GM21381 (cell line): Measurements from ENCODE around the gene PLPP2.

Experiments
- ATAC-seq: cut with Tn5 transposase; IDR thresholded peaks from one replicate; pipeline ENCODE4 v1.9.1; 2021; ENCODE audit warnings: mild to moderate bottlenecking, moderate library complexity; ENCODE audit not compliant: unreplicated experiment

The PLPP2 gene

DNA sequence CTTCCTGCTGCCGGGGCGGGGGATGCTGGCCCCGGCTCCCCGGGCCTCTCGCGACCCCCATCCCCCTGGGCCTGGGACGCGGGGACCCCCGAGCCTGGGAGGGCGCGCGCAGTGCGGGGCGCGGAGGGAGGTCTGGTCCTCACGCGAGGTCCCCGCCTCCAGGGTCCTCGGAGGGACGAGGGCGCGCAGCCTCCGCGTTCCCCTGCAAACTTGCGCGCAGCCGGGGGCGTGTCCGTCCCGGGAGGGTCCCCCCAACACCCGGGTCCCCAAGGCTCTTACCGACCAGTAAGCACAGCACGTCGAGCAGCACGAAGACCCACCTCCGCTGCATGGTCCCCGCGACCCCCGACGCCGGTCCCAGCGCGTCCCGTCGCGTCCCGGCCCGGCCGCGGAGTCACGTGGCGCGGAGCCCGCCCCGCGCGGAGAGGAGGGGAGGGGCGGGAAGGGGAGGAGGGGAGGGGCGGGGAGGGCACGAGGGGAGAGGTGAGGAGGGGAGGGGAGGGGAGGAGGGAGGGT, at the start of gene PLPP2:
PLPP2 (minus strand) TSS at position 398 of the 516 bp plus-strand sequence; CDS start at position 331, 67 bp downstream.
- ATAC-seq: no peak

DNA sequence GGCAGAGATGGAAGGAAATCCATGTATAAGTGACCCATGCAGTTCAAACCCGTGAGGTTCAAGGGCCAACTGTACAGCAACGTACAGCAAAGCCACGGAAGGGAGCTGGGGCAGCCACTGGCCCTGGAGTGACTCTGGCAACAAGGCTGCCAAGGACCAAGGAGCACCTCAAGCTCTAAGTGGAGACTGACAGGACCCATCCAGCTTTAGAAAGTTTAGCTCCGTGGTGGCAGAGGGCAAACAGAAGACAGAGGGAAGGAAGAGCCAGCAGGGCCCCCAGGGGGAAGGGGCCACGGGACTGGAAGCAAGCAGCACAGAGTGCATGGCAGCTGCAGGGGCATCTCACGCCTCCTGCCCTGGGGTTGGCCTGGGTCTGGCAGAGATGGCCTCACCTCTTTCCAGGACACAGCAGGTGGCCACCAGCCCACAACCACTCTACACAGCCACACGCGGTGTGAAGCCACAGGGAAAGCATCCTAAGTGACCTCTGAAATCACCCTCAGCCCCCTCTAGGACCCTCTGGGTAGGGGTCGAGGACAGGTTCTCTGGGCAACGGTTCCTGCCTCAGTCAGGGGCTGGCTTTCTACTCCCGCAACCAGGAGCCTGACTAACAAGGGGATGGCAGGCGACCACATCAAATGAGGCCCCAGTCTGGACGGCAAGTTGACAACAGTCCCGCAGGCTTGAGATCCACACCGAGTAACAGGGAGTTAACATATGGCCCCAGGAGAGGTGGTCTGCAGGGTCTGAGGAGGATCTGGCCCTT, 49.6 kb upstream of the PLPP2 start:
- ATAC-seq: no peak

DNA sequence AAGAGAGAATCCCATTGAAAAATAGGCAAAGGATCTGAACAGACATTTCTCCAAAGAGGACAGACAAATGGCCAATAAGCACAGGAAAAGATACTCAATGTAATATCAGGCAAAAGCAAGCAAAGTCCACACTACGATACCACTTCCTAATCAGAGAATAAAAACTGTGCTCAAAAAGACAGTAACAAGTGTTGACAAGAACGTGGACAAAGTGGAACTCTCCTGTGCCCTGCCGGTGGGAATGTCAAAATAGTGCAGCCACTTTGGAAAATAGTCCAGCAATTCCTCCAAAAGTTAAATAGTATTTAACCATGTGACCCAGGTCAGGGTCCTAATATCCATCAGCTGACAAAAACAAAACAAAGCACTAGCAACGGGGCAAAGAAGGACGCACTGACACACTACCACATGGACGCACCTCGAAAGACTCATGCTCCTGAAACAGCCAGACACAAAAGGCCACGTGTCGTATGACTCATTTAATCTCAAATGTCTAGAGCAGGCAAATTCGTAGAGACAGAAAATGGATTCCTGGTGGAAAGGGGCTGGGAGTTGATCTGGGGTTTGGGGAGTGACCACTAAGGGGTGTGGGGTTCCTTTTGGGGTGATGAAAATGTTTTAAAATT, 48.2 kb upstream of the PLPP2 start:
- ATAC-seq: no peak

DNA sequence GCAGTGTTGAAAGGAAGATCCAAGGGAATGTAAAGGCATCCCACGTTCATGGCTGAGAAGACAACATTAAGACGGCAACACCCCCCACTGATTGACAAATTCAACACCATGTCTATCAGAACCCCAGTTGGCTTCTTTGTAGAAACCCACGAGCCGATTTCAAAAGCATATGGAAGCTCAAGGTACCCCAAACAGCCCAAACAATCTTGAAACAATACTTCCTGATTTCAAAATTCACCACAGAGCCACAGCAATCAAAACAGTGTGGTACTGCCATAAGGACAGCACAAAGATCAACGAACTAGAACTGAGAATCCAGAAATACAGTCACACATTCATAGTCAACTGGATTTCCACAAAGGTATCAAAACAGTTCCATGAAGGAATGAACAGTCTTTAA, 47.2 kb upstream of the PLPP2 start:
- no peak for ATAC-seq

DNA sequence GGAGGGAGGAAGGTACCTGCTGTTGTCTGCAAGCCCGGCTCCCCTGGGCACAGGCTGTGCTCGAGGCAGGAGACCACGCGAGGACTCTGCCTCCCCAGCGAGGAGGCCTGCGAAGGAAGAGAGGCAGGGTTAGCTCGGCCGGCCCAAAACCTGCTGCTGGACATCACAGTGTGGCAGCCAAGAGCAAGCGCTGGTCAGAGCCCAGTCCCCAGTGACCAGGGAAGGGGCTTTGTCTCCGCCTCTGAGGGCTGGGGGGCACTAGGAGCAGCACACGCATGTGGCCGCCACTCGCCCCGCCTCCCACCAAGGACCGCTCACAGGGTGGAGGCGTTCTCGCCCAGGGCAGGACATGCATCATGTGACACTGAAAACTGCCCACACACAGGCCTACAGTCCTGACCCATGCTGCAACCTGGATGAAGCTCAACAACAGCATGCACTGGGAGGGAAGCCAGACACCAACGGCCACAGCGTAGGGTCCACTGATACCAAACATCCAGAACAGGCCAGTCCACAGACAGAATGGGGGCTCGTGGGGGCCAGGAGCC, 44.9 kb upstream of the PLPP2 start:
- no peak for ATAC-seq

DNA sequence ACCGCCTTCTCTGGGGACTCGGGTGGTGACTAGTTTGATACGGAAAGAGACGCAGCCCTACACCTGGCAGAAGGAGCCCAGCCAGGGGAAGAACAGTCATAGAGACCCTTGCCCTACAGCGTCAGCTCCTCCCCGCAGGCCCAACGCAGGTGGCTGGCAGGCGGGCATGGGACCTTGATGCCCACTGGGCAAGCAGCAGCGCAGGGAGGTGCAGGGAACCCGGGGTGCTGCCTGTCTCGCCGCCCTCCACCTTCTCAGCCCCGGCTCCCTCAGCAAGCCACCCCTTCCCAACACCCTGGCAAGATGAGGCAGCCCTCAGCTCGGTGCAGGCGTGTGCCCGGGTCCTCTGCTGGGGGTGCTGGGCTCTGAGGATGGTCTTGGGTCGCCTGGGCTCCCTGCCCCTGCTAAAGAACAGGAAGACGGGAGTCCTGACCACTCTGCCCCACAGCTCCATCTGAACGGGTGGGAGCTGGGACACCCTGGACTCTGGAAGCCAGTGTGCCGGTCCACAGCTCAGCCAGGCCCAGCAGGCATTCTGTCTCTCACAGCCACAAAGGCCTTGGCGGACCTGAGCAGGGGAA, 44.4 kb upstream of the PLPP2 start:
- no peak for ATAC-seq

DNA sequence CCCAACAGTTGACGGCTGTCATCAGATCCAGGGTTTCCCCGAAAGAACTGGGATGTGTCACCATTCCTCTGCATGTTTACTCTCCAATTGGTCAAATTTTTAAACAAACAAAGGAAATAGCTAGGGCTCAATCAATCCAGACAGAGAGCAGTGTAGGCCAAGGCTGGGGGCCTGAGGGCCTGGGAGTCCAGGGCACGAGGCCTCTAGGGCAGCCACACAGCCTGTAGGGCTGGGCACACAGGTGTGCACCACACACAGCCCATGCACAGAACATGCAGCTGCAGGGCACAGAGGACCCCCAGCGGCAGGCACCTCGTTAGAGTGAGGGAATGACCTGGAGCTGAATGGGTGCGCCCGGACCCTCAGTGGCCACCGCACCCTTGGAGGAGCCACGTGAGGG, 43.9 kb upstream of the PLPP2 start:
- no peak for ATAC-seq

DNA sequence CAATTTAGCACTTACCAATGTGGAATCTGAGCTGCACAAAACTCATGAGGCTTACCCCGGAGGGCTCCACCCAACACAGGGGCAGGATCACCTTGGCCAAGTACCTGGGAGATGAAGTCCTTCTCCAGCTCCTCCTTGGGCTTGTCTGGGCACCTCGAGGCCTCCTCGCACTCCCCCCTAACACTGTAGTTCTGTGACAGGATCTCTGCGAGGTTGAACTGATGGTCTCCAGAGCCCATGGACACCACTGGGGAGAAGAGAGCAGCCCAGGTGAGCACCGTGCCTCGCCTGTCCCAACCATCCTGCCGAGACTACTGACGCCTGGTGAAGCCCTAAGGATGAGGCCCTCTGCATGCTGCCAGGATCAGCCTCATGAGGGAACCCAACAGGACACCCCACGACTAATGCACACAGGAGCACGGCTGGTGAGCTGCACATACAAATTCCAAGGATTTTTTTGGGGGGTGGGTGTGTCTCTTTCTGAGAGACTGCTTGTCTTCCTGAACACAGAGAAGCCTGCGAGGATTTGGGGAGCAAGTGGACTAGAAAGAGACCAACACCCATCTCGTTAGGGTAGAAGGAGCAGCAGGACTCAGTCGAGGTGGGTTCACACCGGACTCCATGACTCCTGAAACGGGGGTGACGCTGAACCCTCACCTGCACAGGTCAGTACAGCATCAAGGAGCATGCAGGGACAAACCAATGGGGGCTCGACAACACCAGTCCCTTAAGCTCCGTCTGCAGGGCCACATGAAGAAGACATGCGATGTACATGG, 43.3 kb upstream of the PLPP2 start:
- no peak for ATAC-seq

DNA sequence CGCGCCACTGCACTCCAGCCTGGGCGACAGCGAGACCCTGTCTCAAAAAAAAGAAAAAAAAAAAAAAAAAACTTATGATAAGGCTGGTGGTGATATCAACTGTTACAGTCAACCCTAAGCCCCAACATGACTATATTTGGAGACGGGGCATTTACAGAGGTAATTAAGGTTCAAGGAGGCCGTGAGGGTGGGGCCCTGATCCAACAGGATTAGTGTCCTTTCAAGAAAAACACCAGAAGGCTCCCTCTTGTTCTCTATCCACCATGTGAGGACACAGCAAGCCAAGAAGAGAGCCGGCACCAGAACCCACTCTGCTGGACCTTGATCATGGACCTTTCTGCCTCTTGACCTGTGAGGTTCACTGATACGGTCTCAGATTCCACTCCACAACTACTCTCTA, 39.3 kb upstream of the PLPP2 start:
- no peak for ATAC-seq

DNA sequence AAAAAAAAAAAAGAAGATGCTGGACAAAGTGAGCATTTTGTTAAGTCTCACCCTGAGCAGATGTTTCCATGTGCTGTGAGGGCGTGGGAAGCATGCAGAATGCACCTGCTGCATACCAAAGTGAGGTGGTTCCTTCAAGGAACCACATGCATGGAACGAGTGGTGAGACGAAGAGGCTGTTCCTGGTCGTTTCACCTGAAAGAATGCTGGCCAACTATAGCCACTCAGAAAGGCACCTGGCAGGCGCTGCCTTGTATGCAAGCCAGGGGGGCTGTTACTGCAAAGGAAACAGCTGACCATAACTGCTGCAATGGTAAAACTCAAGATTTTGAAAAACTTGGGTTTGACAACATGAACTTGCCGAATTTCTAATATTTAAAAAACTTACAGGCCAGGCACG, 38.7 kb upstream of the PLPP2 start:
- no peak for ATAC-seq

DNA sequence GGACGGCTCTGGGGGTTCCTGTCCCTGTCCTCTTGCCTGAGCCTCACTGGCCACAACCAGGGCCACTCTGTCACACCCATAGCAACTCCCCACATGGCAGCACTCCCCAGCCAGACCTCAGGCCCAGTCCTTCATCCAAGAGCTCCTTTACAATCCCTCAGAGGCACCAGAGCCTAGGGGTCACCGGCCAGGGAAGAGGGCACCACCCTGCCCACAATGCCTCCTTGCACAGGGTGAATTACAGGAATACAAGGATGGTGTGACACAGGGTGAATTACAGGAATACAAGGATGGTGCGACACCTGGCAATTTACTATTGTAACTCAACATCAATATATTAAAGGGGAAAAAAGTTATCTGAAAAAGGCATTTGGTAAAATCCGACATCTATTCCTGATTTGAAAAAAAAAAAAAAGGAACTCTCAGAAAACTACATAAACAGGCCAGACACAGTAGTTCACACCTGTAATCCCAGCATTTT, 36.9 kb upstream of the PLPP2 start:
- ATAC-seq: no peak

DNA sequence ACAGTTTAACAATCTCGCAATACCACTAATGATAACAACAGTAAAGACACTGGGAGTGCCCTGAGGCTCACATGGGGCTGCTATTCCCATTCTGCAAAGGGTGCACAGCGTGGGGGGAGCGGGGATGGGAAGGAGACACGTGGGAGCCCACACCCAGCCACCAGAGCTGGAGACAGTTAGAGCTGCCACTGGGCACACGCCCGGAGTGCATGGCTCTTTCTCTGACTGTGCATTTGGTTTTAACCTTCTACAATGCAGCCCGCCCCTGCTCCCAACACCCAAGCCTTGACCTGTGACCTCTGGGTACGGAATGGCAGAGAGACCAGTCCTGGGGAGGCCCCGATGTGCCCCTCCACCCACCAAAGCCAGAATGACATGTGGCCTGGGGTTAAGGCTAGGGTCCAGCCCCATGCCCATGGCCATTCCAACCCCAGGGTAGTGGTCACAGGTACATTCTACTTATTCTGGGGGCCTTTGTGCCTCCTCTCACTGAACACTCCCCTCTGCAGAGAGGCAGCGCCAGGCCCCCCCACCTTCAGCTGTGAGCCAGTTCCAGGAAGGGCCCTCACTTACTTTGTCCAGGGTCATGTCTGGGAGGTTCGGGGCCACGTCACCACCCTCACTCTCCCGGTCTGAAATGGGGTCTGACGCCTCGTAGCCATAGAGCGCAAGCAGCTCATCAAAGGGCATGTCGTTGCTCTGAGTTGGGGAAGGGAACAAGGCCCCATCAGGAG, 36.3 kb upstream of the PLPP2 start:
- no peak for ATAC-seq

DNA sequence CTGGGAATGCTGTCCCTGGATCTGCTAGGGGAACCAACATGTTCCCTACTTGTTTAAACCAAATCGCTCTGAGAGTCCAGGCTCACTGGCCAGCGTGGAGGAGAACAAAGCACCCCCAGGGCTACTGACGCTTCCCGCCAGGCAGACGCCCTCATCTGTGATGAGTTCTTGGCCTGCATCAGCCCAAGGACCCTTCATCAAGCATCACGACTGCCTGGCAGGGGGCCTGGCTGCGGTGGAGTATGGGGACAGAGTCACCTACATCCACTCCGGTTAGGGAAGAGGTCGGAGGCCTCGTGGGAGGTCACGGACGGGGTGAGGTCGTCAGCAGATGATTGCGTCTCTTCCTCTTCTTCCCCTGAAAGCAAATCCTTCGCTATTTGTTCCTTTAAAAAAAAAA, 35.7 kb upstream of the PLPP2 start:
- no peak for ATAC-seq

DNA sequence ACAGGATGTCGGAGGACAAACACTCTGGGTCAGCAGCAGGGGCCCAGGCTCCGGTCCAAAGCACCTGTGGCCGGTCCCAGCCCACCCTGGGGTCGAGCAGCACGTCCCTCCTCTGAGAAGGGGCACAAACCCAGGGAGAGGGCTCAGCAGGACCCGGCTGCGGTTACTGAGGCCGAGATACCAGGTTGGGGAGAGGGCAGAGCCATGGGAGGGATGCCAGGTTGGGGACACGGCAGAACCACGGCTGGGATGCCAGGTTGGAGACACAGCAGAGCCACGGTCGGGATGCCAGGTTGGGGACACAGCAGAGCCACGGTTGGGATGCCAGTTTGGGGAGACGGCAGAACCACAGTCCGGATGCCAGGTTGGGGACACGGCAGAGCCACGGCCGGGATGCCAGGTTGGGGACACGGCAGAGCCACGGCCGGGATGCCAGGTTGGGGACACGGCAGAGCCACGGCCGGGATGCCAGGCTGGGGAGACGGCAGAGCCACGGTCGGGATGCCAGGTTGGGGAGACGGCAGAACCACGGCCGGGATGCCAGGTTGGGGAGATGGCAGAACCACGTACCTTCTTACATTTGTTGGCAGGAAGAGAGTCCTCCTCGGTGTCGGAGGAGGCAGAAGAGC, 34.8 kb upstream of the PLPP2 start:
- no peak for ATAC-seq

DNA sequence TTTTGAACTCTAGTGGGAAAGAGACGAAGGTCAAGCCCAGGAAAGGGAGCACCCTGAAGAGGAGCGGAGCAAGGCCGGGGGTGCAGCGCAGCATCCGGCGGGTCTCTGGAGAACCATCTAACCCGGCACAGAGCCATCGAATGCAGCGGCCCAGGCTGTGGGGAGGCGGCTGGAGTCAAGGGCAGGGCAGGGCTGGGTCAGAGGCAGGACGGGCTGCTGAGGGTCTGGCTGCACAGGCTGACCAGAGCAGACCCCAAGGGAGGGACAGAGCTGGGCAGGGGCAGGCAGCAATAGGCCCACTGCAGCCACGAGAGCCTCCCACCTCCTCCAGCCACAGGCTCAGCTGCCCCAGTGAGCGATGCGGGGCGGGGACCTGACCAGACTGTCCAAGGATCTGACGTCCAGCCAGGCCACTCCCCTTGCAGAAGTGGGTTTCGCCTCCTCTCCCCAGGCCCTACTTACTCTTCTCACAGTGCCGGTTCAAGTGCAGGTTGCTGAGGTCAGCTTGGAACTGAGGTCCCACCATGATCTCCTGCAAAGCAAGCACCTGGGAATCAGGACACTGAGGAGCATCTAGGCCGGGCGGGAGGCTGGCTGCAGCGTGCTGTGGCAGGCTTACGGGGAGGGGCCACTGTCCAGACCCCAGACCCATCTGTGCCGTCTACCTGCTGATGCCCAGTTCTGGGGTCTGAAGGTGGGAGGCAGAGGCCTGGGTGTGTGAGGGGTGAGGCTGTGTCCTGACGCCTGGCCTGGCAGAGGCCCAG, 34.2 kb upstream of the PLPP2 start:
- no peak for ATAC-seq

DNA sequence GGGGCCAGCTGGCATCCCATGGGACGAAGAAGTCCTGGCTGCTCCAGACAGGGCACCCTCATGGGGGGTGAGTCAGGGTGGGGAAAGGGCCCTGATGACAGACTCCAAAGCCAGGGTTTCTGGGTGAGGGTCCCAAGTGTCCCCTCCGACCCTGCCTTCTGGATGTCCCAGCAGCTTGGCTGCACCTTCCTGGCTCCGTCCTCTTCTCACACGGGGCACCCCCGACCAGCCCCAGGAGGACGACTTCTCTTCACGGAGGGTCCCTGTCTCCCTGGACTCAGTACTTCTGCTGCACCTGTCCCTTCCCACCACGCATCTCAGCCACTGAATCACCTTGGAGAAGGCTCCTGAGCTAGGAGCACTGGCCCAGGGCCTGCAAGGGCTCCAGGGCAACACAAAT, 33.5 kb upstream of the PLPP2 start:
- ATAC-seq: no peak

DNA sequence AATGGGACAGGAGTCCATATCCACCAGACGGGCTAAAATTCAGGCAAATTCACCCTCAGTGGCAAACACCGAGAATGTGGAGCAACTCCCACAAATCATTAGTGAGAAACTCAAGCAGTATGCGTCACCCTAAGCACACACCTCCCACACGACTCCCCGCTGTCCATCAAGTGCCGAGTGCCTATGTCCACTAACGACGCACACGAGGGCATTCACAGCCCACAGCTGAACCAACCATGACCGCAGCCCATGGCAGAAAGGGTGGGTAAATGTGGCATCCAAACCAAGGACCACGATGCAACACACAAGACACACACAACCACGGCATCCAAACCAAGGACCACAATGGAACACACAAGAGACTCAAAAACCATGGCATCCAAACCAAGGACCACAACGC, 31.4 kb upstream of the PLPP2 start:
- ATAC-seq: no peak

DNA sequence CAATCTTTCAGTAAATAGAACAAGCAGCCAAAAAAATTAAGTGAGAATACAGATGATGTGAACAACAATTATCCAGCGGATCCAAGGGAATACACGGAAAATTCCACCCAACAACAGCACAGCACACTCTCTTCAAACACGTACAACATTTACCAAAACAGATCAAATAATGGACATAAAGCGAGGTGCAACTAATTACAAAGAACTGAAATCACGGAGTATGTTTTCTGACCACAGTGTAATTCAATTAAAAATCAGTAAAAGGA, 27.2 kb upstream of the PLPP2 start:
- no peak for ATAC-seq
